Type B pancreatic cell (in vitro differentiated cells): ENCODE measurements around the gene TFG. TPM values are rescaled to one million over a fixed set of nuclear protein-coding genes. Genes with fewer than 3 reads are reported as not detected.

Experiments used
- DNase-seq: peaks from one replicate; pipeline ENCODE4 v3.0.0; 2021; ENCODE audit warnings: mixed read lengths; ENCODE audit not compliant: unreplicated experiment; ENCODE audit errors: extremely low spot score
- H3K27ac Mint-ChIP-seq: 2 replicates; pipeline ENCODE4 v1.8.0; 2021; ENCODE audit warnings: mild to moderate bottlenecking, mixed read lengths
- H3K27me3 Mint-ChIP-seq: 2 replicates; pipeline ENCODE4 v1.8.0; 2021; ENCODE audit warnings: mixed read lengths
- H3K36me3 Mint-ChIP-seq: 2 replicates; pipeline ENCODE4 v1.8.0; 2021; ENCODE audit warnings: mixed read lengths
- H3K4me1 Mint-ChIP-seq: one replicate; pipeline ENCODE4 v1.8.0; 2021; ENCODE audit warnings: mixed read lengths; ENCODE audit not compliant: unreplicated experiment
- H3K4me3 Mint-ChIP-seq: 2 replicates; pipeline ENCODE4 v1.8.0; 2021; ENCODE audit warnings: mild to moderate bottlenecking, mixed read lengths
- H3K9me3 Mint-ChIP-seq: 2 replicates; pipeline ENCODE4 v1.8.0; 2021; ENCODE audit warnings: mixed read lengths
- CTCF ChIP-seq: fragments of 200-600 bp; sonication (generic); conservative IDR thresholded peaks from 2 replicates; pipeline ENCODE4 v1.5.0; 2021; ENCODE audit warnings: antibody characterized with exemption, mild to moderate bottlenecking
- total RNA-seq: library from RNA; stranded (reverse); gene quantifications from 2 replicates; pipeline ENCODE4 v1.2.1, GENCODE V29; 2021; ENCODE audit warnings: low replicate concordance

Gene TFG
- total RNA-seq, 1 donor from 2014 or later = 105 TPM

- H3K4me3 Mint-ChIP-seq = no peak overlapping the region
- H3K36me3 Mint-ChIP-seq = no peaks in the 10 kb centered on the region
- no peak for DNase-seq
- H3K27ac Mint-ChIP-seq = no peak overlapping the region
- no peaks in the 10 kb centered on the region for H3K4me1 Mint-ChIP-seq
- H3K27me3 Mint-ChIP-seq = no peaks in the 10 kb centered on the region
- no peaks in the 10 kb centered on the region for H3K9me3 Mint-ChIP-seq
- no peak for TF ChIP-seq CTCF
Observed at GRCh38 chr3:100765437-100765975, 56.2 kb downstream of the TFG start.

- no peak overlapping the region for H3K4me3 Mint-ChIP-seq
- TF ChIP-seq CTCF = no peak
- H3K9me3 Mint-ChIP-seq = no peaks in the 10 kb centered on the region
- H3K27ac Mint-ChIP-seq = no peak overlapping the region
- H3K36me3 Mint-ChIP-seq = no peaks in the 10 kb centered on the region
- H3K4me1 Mint-ChIP-seq = no peaks in the 10 kb centered on the region
- DNase-seq = no peak
- H3K27me3 Mint-ChIP-seq = no peaks in the 10 kb centered on the region
Observed at GRCh38 chr3:100766069-100766468, 56.8 kb downstream of the TFG start.

GRCh38 chr3:100769693-100770092 lies 60.4 kb downstream of the TFG start:
- H3K27me3 Mint-ChIP-seq = no peaks in the 10 kb centered on the region
- DNase-seq = no peak
- no peaks in the 10 kb centered on the region for H3K4me1 Mint-ChIP-seq
- no peak overlapping the region for H3K27ac Mint-ChIP-seq
- H3K36me3 Mint-ChIP-seq = no peaks in the 10 kb centered on the region
- H3K9me3 Mint-ChIP-seq = no peaks in the 10 kb centered on the region
- H3K4me3 Mint-ChIP-seq = no peak overlapping the region
- no peak for TF ChIP-seq CTCF

- TF ChIP-seq CTCF = no peak
- DNase-seq = no peak
- Mint-ChIP-seq H3K27me3 (no peaks in the 10 kb centered on the region), H3K4me3 (no peak overlapping the region), H3K9me3 (no peaks in the 10 kb centered on the region), H3K4me1 (no peaks in the 10 kb centered on the region), H3K36me3 (no peaks in the 10 kb centered on the region), H3K27ac (no peak overlapping the region)
Observed at GRCh38 chr3:100775226-100775625, 65.9 kb downstream of the TFG start.

- no peak for TF ChIP-seq CTCF
- H3K27me3 Mint-ChIP-seq = no peaks in the 10 kb centered on the region
- H3K4me3 Mint-ChIP-seq = no peak overlapping the region
- no peaks in the 10 kb centered on the region for H3K4me1 Mint-ChIP-seq
- H3K9me3 Mint-ChIP-seq = no peaks in the 10 kb centered on the region
- no peak overlapping the region for H3K27ac Mint-ChIP-seq
- no peak for DNase-seq
- H3K36me3 Mint-ChIP-seq = no peaks in the 10 kb centered on the region
Observed at GRCh38 chr3:100775669-100776068, 66.4 kb downstream of the TFG start.
